HepG2 (cell line): ENCODE data around the gene CPXM2.

ENCODE experiments used
- IRF2 ChIP-seq: IDR thresholded peaks from 2 replicates; pipeline ENCODE4 v1.6.1; 2018; ENCODE audit warnings: missing genetic modification reagents, missing compliant biosample characterization
- MAFK ChIP-seq, 2 experiments: IDR thresholded peaks in 1 of 2; conservative IDR thresholded peaks in 1 of 2; 2 replicates each; pipeline ENCODE4 v1.6.1; 2011; ENCODE audit warnings: improper control_type of control experiment in 2 of 2, low read length in 2 of 2
- ZNF253 ChIP-seq: sonication (generic); formaldehyde crosslinking; IDR thresholded peaks from 2 replicates; pipeline ENCODE4 v1.8.0; 2022; ENCODE audit warnings: mild to moderate bottlenecking, missing genetic modification reagents, borderline replicate concordance
- ZNF577 ChIP-seq: sonication (generic); formaldehyde crosslinking; IDR thresholded peaks from 2 replicates; pipeline ENCODE4 v1.4.0; 2020; ENCODE audit warnings: mild to moderate bottlenecking, low read depth, missing genetic modification reagents, borderline replicate concordance
- TF ChIP-seq, protein P1 (sequence below): sonication (generic); formaldehyde crosslinking; IDR thresholded peaks from 2 replicates; pipeline ENCODE4 v1.4.0; 2020; ENCODE audit warnings: missing genetic modification reagents
- TF ChIP-seq, protein P2 (sequence below): sonication (generic); formaldehyde crosslinking; IDR thresholded peaks from 2 replicates; pipeline ENCODE4 v1.4.0; 2020; ENCODE audit warnings: missing genetic modification reagents, borderline replicate concordance
- TF ChIP-seq, protein P3 (sequence below): sonication (generic); formaldehyde crosslinking; IDR thresholded peaks from 2 replicates; pipeline ENCODE4 v1.5.0; 2020; ENCODE audit warnings: missing genetic modification reagents, mild to moderate bottlenecking, borderline replicate concordance

DNA sequence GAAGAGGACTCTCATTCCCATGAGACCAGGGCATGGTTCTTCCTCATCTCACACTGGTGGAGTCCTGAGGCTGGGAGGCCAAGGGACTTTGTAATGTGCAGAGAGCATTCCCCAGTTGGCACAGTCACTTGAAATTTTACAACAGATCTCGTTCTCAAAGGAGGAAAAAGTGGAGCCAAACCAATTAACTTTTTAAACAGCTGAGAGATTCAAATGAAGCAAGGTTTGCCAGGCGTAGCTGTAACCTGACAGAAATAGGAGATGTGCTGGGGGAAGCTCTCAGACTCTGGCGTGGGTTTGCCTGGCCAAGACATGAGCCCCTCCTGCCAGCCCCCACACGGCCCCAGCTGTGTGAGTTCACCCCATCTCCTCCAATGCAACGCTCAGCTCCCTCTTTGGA lies 12.0 kb upstream of the CPXM2 start:
- TF ChIP-seq IRF2 (CRISPR knock-in tag) (no peak), ZNF577 (CRISPR knock-in tag) (no peak), ZNF253 (CRISPR knock-in tag) (no peak), MAFK (conservative IDR thresholded peaks at IDR 0.05 in 1 of 2, IDR thresholded peaks at IDR 0.05 in 1 of 2; ENCODE audit: low read length in 2 of 2) (no peak)
- TF ChIP-seq, protein P1, sequence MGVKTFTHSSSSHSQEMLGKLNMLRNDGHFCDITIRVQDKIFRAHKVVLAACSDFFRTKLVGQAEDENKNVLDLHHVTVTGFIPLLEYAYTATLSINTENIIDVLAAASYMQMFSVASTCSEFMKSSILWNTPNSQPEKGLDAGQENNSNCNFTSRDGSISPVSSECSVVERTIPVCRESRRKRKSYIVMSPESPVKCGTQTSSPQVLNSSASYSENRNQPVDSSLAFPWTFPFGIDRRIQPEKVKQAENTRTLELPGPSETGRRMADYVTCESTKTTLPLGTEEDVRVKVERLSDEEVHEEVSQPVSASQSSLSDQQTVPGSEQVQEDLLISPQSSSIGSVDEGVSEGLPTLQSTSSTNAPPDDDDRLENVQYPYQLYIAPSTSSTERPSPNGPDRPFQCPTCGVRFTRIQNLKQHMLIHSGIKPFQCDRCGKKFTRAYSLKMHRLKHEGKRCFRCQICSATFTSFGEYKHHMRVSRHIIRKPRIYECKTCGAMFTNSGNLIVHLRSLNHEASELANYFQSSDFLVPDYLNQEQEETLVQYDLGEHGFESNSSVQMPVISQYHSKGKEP: no peak
- TF ChIP-seq, protein P2, sequence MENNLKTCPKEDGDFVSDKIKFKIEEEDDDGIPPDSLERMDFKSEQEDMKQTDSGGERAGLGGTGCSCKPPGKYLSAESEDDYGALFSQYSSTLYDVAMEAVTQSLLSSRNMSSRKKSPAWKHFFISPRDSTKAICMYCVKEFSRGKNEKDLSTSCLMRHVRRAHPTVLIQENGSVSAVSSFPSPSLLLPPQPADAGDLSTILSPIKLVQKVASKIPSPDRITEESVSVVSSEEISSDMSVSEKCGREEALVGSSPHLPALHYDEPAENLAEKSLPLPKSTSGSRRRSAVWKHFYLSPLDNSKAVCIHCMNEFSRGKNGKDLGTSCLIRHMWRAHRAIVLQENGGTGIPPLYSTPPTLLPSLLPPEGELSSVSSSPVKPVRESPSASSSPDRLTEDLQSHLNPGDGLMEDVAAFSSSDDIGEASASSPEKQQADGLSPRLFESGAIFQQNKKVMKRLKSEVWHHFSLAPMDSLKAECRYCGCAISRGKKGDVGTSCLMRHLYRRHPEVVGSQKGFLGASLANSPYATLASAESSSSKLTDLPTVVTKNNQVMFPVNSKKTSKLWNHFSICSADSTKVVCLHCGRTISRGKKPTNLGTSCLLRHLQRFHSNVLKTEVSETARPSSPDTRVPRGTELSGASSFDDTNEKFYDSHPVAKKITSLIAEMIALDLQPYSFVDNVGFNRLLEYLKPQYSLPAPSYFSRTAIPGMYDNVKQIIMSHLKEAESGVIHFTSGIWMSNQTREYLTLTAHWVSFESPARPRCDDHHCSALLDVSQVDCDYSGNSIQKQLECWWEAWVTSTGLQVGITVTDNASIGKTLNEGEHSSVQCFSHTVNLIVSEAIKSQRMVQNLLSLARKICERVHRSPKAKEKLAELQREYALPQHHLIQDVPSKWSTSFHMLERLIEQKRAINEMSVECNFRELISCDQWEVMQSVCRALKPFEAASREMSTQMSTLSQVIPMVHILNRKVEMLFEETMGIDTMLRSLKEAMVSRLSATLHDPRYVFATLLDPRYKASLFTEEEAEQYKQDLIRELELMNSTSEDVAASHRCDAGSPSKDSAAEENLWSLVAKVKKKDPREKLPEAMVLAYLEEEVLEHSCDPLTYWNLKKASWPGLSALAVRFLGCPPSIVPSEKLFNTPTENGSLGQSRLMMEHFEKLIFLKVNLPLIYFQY (CRISPR knock-in tag): no peak
- TF ChIP-seq, protein P3, sequence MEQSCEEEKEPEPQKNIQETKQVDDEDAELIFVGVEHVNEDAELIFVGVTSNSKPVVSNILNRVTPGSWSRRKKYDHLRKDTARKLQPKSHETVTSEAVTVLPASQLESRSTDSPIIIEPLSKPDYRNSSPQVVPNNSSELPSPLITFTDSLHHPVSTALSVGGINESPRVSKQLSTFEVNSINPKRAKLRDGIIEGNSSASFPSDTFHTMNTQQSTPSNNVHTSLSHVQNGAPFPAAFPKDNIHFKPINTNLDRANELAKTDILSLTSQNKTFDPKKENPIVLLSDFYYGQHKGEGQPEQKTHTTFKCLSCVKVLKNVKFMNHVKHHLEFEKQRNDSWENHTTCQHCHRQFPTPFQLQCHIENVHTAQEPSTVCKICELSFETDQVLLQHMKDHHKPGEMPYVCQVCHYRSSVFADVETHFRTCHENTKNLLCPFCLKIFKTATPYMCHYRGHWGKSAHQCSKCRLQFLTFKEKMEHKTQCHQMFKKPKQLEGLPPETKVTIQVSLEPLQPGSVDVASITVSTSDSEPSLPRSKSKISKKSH (CRISPR knock-in tag): no peak
